ENCODE results near the gene ME3. TPM values are rescaled to one million over a fixed set of nuclear protein-coding genes. Genes with fewer than 3 reads are reported as not detected.

ME3 gene
- total RNA-seq, 4 donors from 2014 or later = 11.0 to 47.8 (median 44.1) TPM

DNA sequence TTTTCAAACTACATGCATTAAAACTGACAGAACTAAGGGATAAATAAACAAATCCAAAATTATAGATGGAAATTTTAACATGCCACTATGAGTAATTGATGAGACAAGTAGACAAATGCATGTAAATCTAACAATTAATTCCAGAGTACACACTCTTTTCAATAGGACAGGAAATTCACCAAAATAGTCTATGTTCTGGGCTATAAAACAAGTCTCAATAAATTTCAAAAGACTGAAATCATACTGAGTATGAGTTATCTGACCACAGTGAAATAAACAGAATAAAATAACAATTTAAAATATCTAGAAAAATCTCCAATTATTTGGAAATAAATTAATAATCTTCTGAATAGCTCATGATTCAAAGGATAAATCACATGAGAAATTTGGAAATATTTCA, 38.5 kb upstream of the ME3 start:
- H3K4me1 ChIP-seq = peaks cover 0 to 9% (median 7%) of the 10 kb centered on the region in 3 donors
- H3K27ac ChIP-seq = no peak overlapping the region
- ATAC-seq = no peak
- no peak overlapping the region for H3K4me3 ChIP-seq
- no peaks in the 10 kb centered on the region for H3K27me3 ChIP-seq
- H3K36me3 ChIP-seq = no peaks in the 10 kb centered on the region
- H3K9me3 ChIP-seq = no peaks in the 10 kb centered on the region
- TF ChIP-seq, protein P1, sequence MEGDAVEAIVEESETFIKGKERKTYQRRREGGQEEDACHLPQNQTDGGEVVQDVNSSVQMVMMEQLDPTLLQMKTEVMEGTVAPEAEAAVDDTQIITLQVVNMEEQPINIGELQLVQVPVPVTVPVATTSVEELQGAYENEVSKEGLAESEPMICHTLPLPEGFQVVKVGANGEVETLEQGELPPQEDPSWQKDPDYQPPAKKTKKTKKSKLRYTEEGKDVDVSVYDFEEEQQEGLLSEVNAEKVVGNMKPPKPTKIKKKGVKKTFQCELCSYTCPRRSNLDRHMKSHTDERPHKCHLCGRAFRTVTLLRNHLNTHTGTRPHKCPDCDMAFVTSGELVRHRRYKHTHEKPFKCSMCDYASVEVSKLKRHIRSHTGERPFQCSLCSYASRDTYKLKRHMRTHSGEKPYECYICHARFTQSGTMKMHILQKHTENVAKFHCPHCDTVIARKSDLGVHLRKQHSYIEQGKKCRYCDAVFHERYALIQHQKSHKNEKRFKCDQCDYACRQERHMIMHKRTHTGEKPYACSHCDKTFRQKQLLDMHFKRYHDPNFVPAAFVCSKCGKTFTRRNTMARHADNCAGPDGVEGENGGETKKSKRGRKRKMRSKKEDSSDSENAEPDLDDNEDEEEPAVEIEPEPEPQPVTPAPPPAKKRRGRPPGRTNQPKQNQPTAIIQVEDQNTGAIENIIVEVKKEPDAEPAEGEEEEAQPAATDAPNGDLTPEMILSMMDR (IDR thresholded peaks at IDR 0.05) = no peak
- no peak for TF ChIP-seq EP300 (IDR thresholded peaks at IDR 0.05)
- no peak for TF ChIP-seq POLR2A (IDR thresholded peaks at IDR 0.05)
- TF ChIP-seq POLR2AphosphoS5 (IDR thresholded peaks at IDR 0.05) = no peak

DNA sequence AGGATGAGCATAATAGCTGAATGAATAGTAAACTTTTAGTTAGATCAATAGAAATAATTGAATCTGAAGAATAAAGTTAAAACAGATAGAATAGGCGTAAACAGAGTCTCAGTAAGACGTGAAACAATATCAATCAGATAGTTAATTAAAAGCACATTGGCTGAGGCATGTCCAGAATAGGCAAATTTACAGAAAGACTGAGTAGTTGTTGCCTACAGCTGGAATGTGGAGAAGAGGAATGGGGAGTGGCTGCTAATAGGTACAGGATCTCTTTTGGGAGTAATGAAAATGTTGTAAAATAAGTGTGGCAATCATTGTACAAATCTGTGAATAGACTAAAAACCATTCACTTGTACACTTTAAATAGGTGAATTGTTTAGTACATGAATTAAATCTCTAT, 36.3 kb upstream of the ME3 start:
- H3K27ac ChIP-seq = no peak overlapping the region
- 77 to 82% methylated on average over 2 of the region's 2 CpGs for WGBS, 2 donors (ENCODE audit: low coverage in 1 of 2)
- no peaks in the 10 kb centered on the region for H3K9me3 ChIP-seq
- H3K4me1 ChIP-seq = peaks cover 0 to 9% (median 9%) of the 10 kb centered on the region in 3 donors
- TF ChIP-seq EP300 (IDR thresholded peaks at IDR 0.05) (no peak), POLR2AphosphoS5 (IDR thresholded peaks at IDR 0.05) (no peak)
- TF ChIP-seq, protein P1 (IDR thresholded peaks at IDR 0.05) = no peak
- ATAC-seq = no peak
- no peaks in the 10 kb centered on the region for H3K27me3 ChIP-seq
- H3K36me3 ChIP-seq = no peaks in the 10 kb centered on the region
- no peak overlapping the region for H3K4me3 ChIP-seq

DNA sequence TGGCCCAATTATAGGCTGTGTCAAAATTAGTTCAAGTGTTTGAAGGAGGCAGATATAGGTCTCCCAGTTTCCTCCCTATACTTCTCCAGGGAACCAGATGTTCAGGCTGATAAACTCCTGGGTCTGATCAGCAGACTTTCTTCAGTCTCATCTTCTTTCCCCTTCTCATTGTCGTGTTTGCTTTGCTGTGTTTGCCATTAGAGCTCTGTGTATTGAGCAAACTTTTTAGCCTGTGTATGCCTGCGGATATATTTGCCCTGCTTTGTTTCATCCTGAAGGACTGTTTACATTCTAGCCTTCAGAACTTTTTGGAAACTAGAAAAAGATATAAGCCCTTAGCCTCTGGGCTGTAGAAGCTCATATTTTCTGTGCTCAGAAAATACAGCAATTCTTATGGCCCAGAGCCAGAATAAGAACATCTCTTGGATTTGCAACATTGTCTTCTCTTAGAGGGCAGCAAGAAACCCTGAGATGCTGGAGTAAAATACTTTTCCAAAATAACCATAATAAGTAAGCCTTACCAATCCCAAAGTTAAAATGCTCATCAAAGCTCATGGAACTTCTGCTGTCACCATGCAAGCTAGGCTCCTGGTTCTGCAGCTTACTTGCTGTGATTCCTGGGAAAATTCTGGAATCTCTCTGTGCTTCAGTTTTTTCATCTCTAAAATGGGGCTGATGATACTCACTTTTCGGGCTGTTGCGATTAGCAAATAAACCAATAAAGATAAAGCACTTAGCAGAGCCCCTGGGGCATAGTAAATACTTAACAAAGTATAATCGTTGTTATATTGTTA, 34.1 kb upstream of the ME3 start:
- Histone ChIP-seq H3K27ac (peak overlapping the region; percentile 11 to 53 (median 48)), H3K36me3 (no peaks in the 10 kb centered on the region), H3K4me3 (no peak overlapping the region), H3K4me1 (peaks cover 0 to 9% (median 9%) of the 10 kb centered on the region in 3 donors), H3K27me3 (no peaks in the 10 kb centered on the region), H3K9me3 (no peaks in the 10 kb centered on the region)
- peak; percentile 60 for ATAC-seq
- TF ChIP-seq EP300 (IDR thresholded peaks at IDR 0.05) = no peak
- peak; percentile 83 for TF ChIP-seq POLR2AphosphoS5 (IDR thresholded peaks at IDR 0.05)
- WGBS, 2 donors (ENCODE audit: low coverage in 1 of 2) = 50 to 69% methylated on average over 3 to 5 of the region's 5 CpGs

DNA sequence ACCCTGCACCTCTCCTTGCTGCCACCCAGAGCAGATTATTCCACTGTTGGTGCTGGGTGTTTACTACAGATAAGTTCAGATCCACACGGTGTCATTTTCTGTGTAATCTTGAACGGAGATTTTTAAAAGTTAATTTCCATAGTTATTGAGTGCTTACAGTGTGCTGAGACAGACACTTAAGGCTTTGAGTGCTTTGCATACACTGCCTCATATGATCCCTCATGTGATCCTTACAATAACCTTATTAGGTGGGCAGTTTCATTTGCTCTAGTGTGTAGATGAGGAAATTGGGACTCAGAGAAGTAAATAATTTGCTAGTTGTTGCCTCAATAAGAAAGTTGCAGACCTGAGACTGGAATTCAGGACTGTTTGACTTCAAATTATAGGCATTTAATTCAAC, 32.3 kb upstream of the ME3 start:
- Histone ChIP-seq H3K36me3 (no peaks in the 10 kb centered on the region), H3K27me3 (no peaks in the 10 kb centered on the region), H3K9me3 (no peaks in the 10 kb centered on the region), H3K27ac (no peak overlapping the region), H3K4me1 (peaks cover 0 to 9% (median 9%) of the 10 kb centered on the region in 3 donors), H3K4me3 (no peak overlapping the region)
- TF ChIP-seq POLR2A (IDR thresholded peaks at IDR 0.05) = no peak
- ATAC-seq = no peak
- 56 to 83% methylated on average over 2 of the region's 2 CpGs for WGBS, 2 donors (ENCODE audit: low coverage in 1 of 2)

DNA sequence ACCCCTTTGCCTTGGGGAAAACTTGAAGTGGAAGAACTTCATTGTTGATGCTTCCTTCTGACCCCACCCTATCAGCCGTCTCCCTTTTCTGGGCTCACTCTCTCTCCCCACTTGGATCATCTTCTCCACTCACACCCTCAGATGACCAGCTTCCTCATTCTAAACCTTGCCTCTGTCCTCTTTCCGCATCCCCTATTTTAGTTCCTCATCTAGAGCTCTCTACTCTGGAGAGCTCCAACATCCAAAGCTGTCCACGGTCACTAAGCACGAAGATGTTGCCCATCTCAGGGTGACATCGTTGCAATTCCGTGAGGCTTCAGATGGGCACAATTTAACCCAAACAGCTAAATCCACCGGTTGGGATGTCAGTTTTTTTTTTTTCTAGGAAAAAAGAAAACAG, 31.6 kb upstream of the ME3 start:
- Histone ChIP-seq H3K36me3 (no peaks in the 10 kb centered on the region), H3K27ac (no peak overlapping the region), H3K9me3 (no peaks in the 10 kb centered on the region), H3K4me1 (peaks cover 0 to 9% (median 9%) of the 10 kb centered on the region in 3 donors), H3K27me3 (no peaks in the 10 kb centered on the region), H3K4me3 (no peak overlapping the region)
- TF ChIP-seq POLR2A (IDR thresholded peaks at IDR 0.05) = no peak
- ATAC-seq = no peak
- 85 to 92% methylated on average over 4 to 6 of the region's 7 CpGs for WGBS, 2 donors (ENCODE audit: low coverage in 1 of 2)

DNA sequence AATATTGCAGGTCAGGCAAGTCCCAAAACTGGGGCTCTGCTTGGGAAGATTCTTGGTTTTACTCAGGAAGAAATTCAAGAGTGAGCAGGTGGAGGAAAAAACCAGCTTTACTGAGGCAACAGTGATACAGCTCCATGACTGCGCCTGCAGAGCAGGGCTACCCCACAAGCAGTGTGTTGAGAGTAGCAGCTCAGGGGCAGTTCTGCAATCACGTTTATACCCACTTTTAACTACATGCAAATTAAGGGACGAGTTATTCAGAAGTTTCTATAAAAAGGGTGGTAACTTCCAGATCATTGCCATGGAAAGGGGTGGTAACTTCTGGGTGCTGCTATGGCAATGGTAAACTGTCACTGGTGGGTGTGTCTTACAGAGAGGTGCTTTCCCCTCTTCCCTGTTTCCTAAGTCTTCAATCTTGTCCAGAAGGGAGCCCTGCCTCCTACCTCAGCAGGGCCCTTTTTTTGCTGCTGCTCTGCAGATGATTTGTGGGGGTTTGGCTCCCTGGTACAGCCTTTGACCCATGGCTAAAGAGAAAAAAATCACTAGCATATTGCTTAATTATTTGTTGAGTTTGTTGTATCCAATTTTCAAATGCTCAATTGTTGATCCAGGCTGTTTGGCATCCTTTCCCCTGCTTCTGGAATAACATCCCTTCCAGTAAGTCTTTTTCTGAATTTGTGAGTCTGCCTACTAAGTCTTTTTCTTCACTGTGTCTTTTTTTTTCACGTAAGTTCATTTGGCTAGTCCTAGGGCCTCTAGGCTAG, 30.0 kb upstream of the ME3 start:
- H3K27ac ChIP-seq = no peak overlapping the region
- no peak for ATAC-seq

More for the DNA sequence above, 30.0 kb upstream of the ME3 start:
- no peaks in the 10 kb centered on the region for H3K27me3 ChIP-seq
- H3K9me3 ChIP-seq = no peaks in the 10 kb centered on the region
- 49 to 88% methylated on average over 2 to 4 of the region's 4 CpGs for WGBS, 2 donors (ENCODE audit: low coverage in 1 of 2)
- H3K4me1 ChIP-seq = peaks cover 0 to 9% (median 9%) of the 10 kb centered on the region in 3 donors
- no peak overlapping the region for H3K4me3 ChIP-seq
- TF ChIP-seq EP300 (IDR thresholded peaks at IDR 0.05) (no peak), POLR2AphosphoS5 (IDR thresholded peaks at IDR 0.05) (peak; percentile 15)
- no peaks in the 10 kb centered on the region for H3K36me3 ChIP-seq

All from gastroesophageal sphincter (tissue), 4 donors.